GM12891 (cell line): ENCODE measurements around the gene ARPC5.
A peak's percentile ranks its signal among the peaks of the same experiment; 100 is the strongest.

ENCODE experiments used
- DNase-seq: peaks from one replicate; pipeline ENCODE4 v3.0.0; 2011; ENCODE audit warnings: low spot score; ENCODE audit not compliant: insufficient read length
- FAIRE-seq: peaks from 2 replicates; lab custom pipeline; 2011; peaks lifted over from hg19 to GRCh38; lab: Jason Lieb, UNC
- PAX5 ChIP-seq: IDR thresholded peaks from 2 replicates; pipeline ENCODE4 v1.6.1; 2011; ENCODE audit warnings: low read length, moderate library complexity, mild to moderate bottlenecking; ENCODE audit not compliant: insufficient read depth, severe bottlenecking
- POLR2A ChIP-seq: IDR thresholded peaks from 2 replicates; pipeline ENCODE4 v1.6.1; 2011; ENCODE audit warnings: low read depth, low read length, control low read depth
- POLR2AphosphoS5 ChIP-seq: IDR thresholded peaks from 2 replicates; pipeline ENCODE4 v1.6.1; 2011; ENCODE audit warnings: low read depth, low read length, control low read depth
- POU2F2 ChIP-seq: IDR thresholded peaks from 2 replicates; pipeline ENCODE4 v1.6.1; 2011; ENCODE audit warnings: low read depth, mild to moderate bottlenecking, control low read depth, low read length, moderate library complexity
- SPI1 ChIP-seq: IDR thresholded peaks from 2 replicates; pipeline ENCODE4 v1.6.1; 2011; ENCODE audit warnings: low read depth, low read length, control low read depth
- TAF1 ChIP-seq: IDR thresholded peaks from 2 replicates; pipeline ENCODE4 v1.6.1; 2011; ENCODE audit warnings: low read depth, low read length, control low read depth

Gene ARPC5

GRCh38 chr1:183600634-183601033, 34.9 kb downstream of the ARPC5 start:
- FAIRE-seq (no peak), DNase-seq (no peak)
- TF ChIP-seq POLR2AphosphoS5 (no peak), POU2F2 (no peak), TAF1 (no peak), POLR2A (no peak), PAX5 (no peak), SPI1 (no peak)

GRCh38 chr1:183600136-183600535, 35.4 kb downstream of the ARPC5 start:
- no peak for TF ChIP-seq TAF1
- peak; percentile 18; the same call in 1 of the 2 replicates for TF ChIP-seq SPI1
- DNase-seq (no peak), FAIRE-seq (no peak)

- DNase-seq (no peak), FAIRE-seq (peak; percentile 45)
- no peak for TF ChIP-seq POLR2A
- TF ChIP-seq POLR2AphosphoS5: no peak
- TF ChIP-seq PAX5: no peak
- TF ChIP-seq TAF1: no peak
- no peak for TF ChIP-seq SPI1
- TF ChIP-seq POU2F2: no peak
Observed at GRCh38 chr1:183598386-183598785, 37.2 kb downstream of the ARPC5 start.

- no peak for DNase-seq
- no peak for TF ChIP-seq POU2F2
- TF ChIP-seq PAX5: no peak
- no peak for TF ChIP-seq POLR2AphosphoS5
- TF ChIP-seq SPI1: no peak
- no peak for TF ChIP-seq POLR2A
Observed at GRCh38 chr1:183597656-183598347, 37.8 kb downstream of the ARPC5 start.

GRCh38 chr1:183596500-183596899, 39.1 kb downstream of the ARPC5 start:
- TF ChIP-seq PAX5: no peak
- no peak for TF ChIP-seq POU2F2
- TF ChIP-seq POLR2A: no peak
- TF ChIP-seq TAF1: no peak
- no peak for TF ChIP-seq POLR2AphosphoS5
- TF ChIP-seq SPI1: no peak
- FAIRE-seq: no peak
- no peak for DNase-seq

More at GRCh38 chr1:183597656-183598347, 37.8 kb downstream of the ARPC5 start:
- no peak for FAIRE-seq

- TF ChIP-seq SPI1 (no peak), POLR2AphosphoS5 (no peak), POLR2A (no peak)
- FAIRE-seq (no peak), DNase-seq (no peak)
Observed at GRCh38 chr1:183595537-183595936, 40.0 kb downstream of the ARPC5 start.

- DNase-seq: no peak
- TF ChIP-seq SPI1: peak; percentile 97
- TF ChIP-seq TAF1: no peak; the same call in 1 of the 2 replicates
- FAIRE-seq: peak; percentile 94
Observed at GRCh38 chr1:183593356-183593755, 42.2 kb downstream of the ARPC5 start.

- peak; percentile 64 for TF ChIP-seq SPI1
- TF ChIP-seq POLR2A: no peak
- DNase-seq (no peak), FAIRE-seq (no peak)
Observed at GRCh38 chr1:183592733-183593132, 42.9 kb downstream of the ARPC5 start.

- FAIRE-seq (peak; percentile 95), DNase-seq (peak; percentile 49)
- TF ChIP-seq SPI1: peak; percentile 100
- peak; percentile 68; the same call in 1 of the 2 replicates for TF ChIP-seq POLR2AphosphoS5
- TF ChIP-seq TAF1: peak; percentile 72; the same call in 1 of the 2 replicates
- TF ChIP-seq PAX5: no peak
- peak; percentile 93; the same call in 1 of the 2 replicates for TF ChIP-seq POU2F2
- TF ChIP-seq POLR2A: peak; percentile 52; the same call in 1 of the 2 replicates
Observed at GRCh38 chr1:183590244-183591191, 45.1 kb downstream of the ARPC5 start, which contains the start of gene NCF2. NCF2 (minus strand) TSS chr1:183590459; CDS start chr1:183590329, 130 bp downstream.

GRCh38 chr1:183589874-183590243, 45.7 kb downstream of the ARPC5 start:
- FAIRE-seq: no peak
- DNase-seq: no peak
- TF ChIP-seq POU2F2 (no peak), SPI1 (no peak), TAF1 (no peak), POLR2AphosphoS5 (no peak), POLR2A (no peak), PAX5 (no peak)
